Tibial nerve (tissue), 4 donors: ENCODE data around the gene HOMER2. TPM values are rescaled to one million over a fixed set of nuclear protein-coding genes. Genes with fewer than 3 reads are reported as not detected.

ENCODE experiments used
- DNase-seq, 2 donors: peaks; one replicate each; pipeline ENCODE4 v3.0.0-alpha.2; 2019; ENCODE audit warnings: low spot score in 2 of 2
- H3K27ac ChIP-seq, 4 donors: fragments of 200-600 bp; sonication (generic) in 3 of 4; one replicate each; pipeline ENCODE4 v1.5.1; 2017 to 2019; ENCODE audit warnings: mild to moderate bottlenecking in 1 of 4
- H3K27me3 ChIP-seq, 2 donors: fragments of 200-600 bp; sonication (generic) in 1 of 2; one replicate each; pipeline versions ENCODE4 v1.5.1 to v1.6.0; 2017 to 2019
- H3K36me3 ChIP-seq, 3 donors: fragments of 200-600 bp; sonication (generic); one replicate each; pipeline ENCODE4 v1.5.1; 2018 to 2019
- H3K4me1 ChIP-seq, 4 donors: fragments of 200-600 bp; sonication (generic) in 3 of 4; one replicate each; pipeline ENCODE4 v1.5.1; 2017 to 2019
- H3K4me3 ChIP-seq, 4 donors: fragments of 200-600 bp; sonication (generic) in 3 of 4; one replicate each; pipeline ENCODE4 v1.5.1; 2017 to 2019; ENCODE audit warnings: mild to moderate bottlenecking in 1 of 4, moderate library complexity in 1 of 4
- H3K9me3 ChIP-seq, 4 donors: fragments of 200-600 bp; sonication (generic) in 3 of 4; one replicate each; pipeline ENCODE4 v1.5.1; 2017 to 2019
- EP300 ChIP-seq, 2 donors: sonication (generic); formaldehyde crosslinking; IDR thresholded peaks; one replicate each; pipeline ENCODE4 v1.6.1; 2017; ENCODE audit warnings: antibody characterized with exemption in 2 of 2, mild to moderate bottlenecking in 1 of 2
- POLR2A ChIP-seq, 2 donors: fragments of 450-650 bp; IDR thresholded peaks; one replicate each; pipeline ENCODE4 v1.6.1; 2017; ENCODE audit warnings: antibody characterized with exemption in 2 of 2, mild to moderate bottlenecking in 2 of 2, moderate library complexity in 2 of 2
- WGBS, 2 donors: methylation state at CpG; one replicate each; pipeline ENCODE4 v1.1.5; 2018; 5-methylcytosine and 5-hydroxymethylcytosine counted together
- total RNA-seq, 4 donors: library from RNA; depleted of rRNA; stranded (reverse); fragments of >200 nt; gene quantifications; one replicate each; pipeline ENCODE4 v1.1.0, GENCODE V29; 2016
- TF ChIP-seq, protein P1 (sequence below), 5 experiments: fragments of 200-600 bp in 3 of 5; fragments of 450-650 bp in 2 of 5; sonication (generic) in 3 of 5; IDR thresholded peaks; one replicate each; pipeline ENCODE4 v1.5.1; 2016 to 2019; ENCODE audit warnings: antibody characterized with exemption in 5 of 5, mild to moderate bottlenecking in 3 of 5, moderate library complexity in 2 of 5

The HOMER2 gene
- total RNA-seq, 4 donors from 2014 or later = 25.5 to 950 (median 39.0) TPM

DNA sequence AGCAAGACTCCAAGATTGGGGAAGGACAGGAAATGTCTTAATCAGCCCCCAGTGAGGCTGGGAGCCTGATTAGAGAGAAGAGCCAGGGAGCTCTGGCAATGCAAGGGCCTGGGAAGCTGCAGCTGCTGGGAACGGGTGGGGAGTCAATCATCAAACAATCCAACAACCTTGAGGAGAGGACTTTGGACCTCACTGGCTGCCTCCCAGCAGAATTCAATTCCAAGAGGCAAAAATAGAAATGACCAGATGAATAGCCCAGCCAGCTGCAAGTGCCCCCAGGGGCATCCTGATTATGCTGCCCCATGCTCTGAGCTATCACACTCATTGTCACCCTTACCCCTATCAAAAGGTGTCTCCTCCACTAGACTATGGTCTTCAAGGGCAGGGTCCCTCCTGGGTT is 6.1 kb upstream of the HOMER2 start:
- 90 to 94% methylated on average over 1 of the region's 1 CpG for WGBS, 2 donors
- no peak overlapping the region for H3K27ac ChIP-seq
- H3K4me3 ChIP-seq = no peak overlapping the region
- DNase-seq = no peak
- H3K27me3 ChIP-seq = no peaks in the 10 kb centered on the region
- H3K9me3 ChIP-seq = no peaks in the 10 kb centered on the region
- H3K36me3 ChIP-seq = peaks cover 0 to 11% (median 0%) of the 10 kb centered on the region in 3 donors
- H3K4me1 ChIP-seq = no peaks in the 10 kb centered on the region
- TF ChIP-seq EP300 (IDR thresholded peaks at IDR 0.05) (no peak), POLR2A (IDR thresholded peaks at IDR 0.05) (no peak)
- TF ChIP-seq, protein P1, sequence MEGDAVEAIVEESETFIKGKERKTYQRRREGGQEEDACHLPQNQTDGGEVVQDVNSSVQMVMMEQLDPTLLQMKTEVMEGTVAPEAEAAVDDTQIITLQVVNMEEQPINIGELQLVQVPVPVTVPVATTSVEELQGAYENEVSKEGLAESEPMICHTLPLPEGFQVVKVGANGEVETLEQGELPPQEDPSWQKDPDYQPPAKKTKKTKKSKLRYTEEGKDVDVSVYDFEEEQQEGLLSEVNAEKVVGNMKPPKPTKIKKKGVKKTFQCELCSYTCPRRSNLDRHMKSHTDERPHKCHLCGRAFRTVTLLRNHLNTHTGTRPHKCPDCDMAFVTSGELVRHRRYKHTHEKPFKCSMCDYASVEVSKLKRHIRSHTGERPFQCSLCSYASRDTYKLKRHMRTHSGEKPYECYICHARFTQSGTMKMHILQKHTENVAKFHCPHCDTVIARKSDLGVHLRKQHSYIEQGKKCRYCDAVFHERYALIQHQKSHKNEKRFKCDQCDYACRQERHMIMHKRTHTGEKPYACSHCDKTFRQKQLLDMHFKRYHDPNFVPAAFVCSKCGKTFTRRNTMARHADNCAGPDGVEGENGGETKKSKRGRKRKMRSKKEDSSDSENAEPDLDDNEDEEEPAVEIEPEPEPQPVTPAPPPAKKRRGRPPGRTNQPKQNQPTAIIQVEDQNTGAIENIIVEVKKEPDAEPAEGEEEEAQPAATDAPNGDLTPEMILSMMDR (IDR thresholded peaks at IDR 0.05) = no peak

DNA sequence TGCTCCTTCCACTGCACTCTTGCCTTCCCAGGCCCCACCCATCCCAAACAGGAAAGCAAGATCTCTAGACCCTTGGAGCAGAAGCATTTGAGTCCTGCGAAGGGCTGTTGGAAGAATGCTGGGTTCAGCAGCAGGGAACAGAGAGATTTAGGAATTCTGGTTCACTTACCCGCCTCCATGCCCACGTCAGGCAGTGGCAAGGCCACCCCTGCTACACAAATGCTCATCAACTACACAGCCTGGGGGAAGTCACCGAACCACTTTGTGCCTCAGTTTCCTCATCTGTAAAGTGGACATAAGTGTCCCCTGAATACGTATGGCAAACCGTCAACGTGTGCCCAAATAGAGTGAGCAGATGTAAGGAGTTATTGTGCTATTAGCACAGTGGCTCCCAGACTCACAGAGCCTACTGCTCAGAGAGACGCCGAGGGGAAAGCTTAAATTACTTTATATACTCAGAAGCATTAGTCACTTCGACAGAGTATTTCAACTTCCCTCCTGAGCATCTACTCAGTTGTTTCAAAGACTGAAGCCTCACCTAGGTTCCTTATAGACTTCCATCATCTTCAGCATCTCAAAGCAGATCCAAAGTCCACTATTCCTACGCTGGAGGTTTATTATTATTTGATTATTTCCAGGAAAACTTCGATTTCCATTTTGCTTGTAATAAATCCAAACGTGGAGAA is 905 bp downstream of the HOMER2 start:
- 43 to 51% methylated on average over 13 of the region's 13 CpGs for WGBS, 2 donors
- DNase-seq = no peak
- Histone ChIP-seq H3K27me3 (peaks cover 0 to 25% of the 10 kb centered on the region in 2 donors), H3K9me3 (no peaks in the 10 kb centered on the region), H3K27ac (peak overlapping the region in 1 of 4 donors; percentile 65), H3K4me1 (peaks cover 0 to 11% (median 2%) of the 10 kb centered on the region in 4 donors), H3K36me3 (no peaks in the 10 kb centered on the region), H3K4me3 (peak overlapping the region; percentile 23 to 71 (median 36))
- TF ChIP-seq POLR2A (IDR thresholded peaks at IDR 0.05) (no peak), EP300 (IDR thresholded peaks at IDR 0.05) (no peak)
- TF ChIP-seq, protein P1 (IDR thresholded peaks at IDR 0.05) = no peak

DNA sequence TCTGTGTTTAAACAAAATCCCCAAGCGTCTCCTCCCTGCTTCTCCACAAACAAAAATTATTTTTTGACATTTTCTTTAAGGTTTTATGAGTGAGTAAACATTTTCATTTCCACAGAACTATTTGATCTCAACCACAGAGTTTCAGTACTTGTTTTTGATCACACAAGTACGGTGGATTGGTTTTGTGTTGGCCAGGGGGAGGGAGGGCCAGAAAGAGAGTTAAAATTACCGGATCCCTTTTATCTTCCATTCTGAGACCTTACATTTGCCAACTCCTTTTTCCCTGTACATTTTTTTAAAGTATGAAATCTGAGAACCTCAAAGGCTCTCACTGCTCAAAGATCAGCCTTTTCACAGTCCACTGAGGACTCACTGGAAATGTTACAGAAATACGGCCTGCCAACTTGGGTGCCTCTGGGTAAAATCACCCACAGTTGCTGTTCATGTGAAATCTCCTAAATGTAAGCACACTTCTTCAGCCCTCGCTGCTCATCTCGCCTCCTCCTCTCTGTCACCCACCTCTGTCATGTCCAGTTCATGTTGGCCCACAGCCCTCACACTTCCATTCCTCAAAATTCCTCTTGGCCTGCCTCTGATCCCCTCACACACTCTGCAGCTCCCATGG is 1.7 kb downstream of the HOMER2 start:
- no peak overlapping the region for H3K27ac ChIP-seq
- no peak for TF ChIP-seq EP300 (IDR thresholded peaks at IDR 0.05)
- TF ChIP-seq, protein P1 (IDR thresholded peaks at IDR 0.05) = no peak
- no peak for TF ChIP-seq POLR2A (IDR thresholded peaks at IDR 0.05)
- peaks cover 0 to 25% of the 10 kb centered on the region in 2 donors for H3K27me3 ChIP-seq

DNA sequence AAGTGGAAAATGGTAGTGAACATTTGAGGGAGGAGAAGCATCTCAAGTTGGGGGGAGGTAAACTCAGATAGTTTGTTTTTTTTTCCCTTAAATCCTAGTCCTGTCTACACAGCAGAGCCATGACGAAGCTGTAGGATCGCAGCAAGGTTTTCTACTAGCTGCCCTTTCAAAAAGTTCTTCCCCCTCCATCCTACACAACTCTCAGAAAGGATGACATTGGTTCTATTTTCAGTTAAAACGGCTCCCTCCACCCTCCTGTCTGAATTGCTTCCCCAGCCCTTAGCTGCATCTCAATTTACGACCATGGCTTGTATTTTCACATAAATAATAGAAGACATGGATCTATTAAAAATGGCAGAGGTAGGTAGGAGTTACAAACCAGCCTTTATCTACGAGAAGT is 2.2 kb downstream of the HOMER2 start:
- no peak for DNase-seq
- no peak overlapping the region for H3K4me3 ChIP-seq
- H3K27me3 ChIP-seq = peaks cover 0 to 25% of the 10 kb centered on the region in 2 donors
- WGBS, 2 donors = 72 to 75% methylated on average over 5 of the region's 5 CpGs
- no peaks in the 10 kb centered on the region for H3K9me3 ChIP-seq
- peaks cover 0 to 11% (median 2%) of the 10 kb centered on the region in 4 donors for H3K4me1 ChIP-seq
- H3K36me3 ChIP-seq = no peaks in the 10 kb centered on the region
- no peak overlapping the region for H3K27ac ChIP-seq
- TF ChIP-seq, protein P1 (IDR thresholded peaks at IDR 0.05) = no peak
- TF ChIP-seq EP300 (IDR thresholded peaks at IDR 0.05) = no peak
- TF ChIP-seq POLR2A (IDR thresholded peaks at IDR 0.05) = no peak

More for the DNA sequence above, 1.7 kb downstream of the HOMER2 start:
- no peaks in the 10 kb centered on the region for H3K9me3 ChIP-seq
- peaks cover 0 to 11% (median 2%) of the 10 kb centered on the region in 4 donors for H3K4me1 ChIP-seq
- H3K4me3 ChIP-seq = peak overlapping the region in 2 of 4 donors; percentile 30 to 71
- WGBS, 2 donors = 59 to 66% methylated on average over 6 of the region's 6 CpGs
- H3K36me3 ChIP-seq = no peaks in the 10 kb centered on the region
- DNase-seq = no peak

DNA sequence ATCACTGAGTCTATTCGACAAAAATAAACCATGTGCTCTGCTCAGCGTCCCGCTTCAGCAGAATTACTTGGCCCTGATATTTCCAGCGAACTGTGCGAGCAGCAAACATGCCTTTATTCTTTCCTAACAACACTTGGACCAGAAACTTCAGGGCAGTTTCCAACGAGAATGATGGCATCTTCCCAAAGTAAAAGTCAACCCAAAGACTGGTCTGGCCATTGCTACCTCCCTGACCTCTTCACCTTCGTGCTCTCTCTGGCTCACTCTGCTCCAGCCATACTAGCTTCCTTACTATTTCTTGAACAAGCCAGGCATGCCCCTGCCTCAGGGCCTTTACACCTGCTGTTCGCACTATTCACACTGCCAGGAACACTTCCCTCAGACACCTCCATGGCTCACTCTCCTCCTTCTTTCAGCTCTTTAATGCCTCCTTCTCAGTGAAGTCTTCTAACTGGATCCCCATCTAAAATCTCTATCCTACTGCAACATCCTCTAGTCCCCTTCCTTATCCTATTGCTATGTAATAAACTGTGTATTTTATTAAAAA is 6.3 kb downstream of the HOMER2 start:
- H3K27ac ChIP-seq = no peak overlapping the region
- H3K4me3 ChIP-seq = no peak overlapping the region
- H3K4me1 ChIP-seq = no peaks in the 10 kb centered on the region
- H3K27me3 ChIP-seq = peaks cover 0 to 16% of the 10 kb centered on the region in 2 donors
- WGBS, 2 donors = 90 to 92% methylated on average over 8 of the region's 8 CpGs
- TF ChIP-seq POLR2A (IDR thresholded peaks at IDR 0.05) (no peak), EP300 (IDR thresholded peaks at IDR 0.05) (no peak)
- TF ChIP-seq, protein P1 (IDR thresholded peaks at IDR 0.05) = no peak
- no peak for DNase-seq
- H3K36me3 ChIP-seq = no peaks in the 10 kb centered on the region
- no peaks in the 10 kb centered on the region for H3K9me3 ChIP-seq
